GM06990 (cell line): ENCODE data around the gene EXOC7.
"Not testable (repeated sequence)": the region's sequence is repeated elsewhere in the genome, so short reads cannot be mapped to it uniquely, and the experiment has no call there.

ENCODE experiments used
- DNase-seq: peaks from one replicate; pipeline ENCODE4 v3.0.0-alpha.2; 2011; ENCODE audit not compliant: insufficient read length; ENCODE audit errors: extremely low read depth
- H3K27me3 ChIP-seq: replicated peaks from 2 replicates; pipeline ENCODE4 v1.6.0; 2011; ENCODE audit warnings: low read length; ENCODE audit not compliant: control insufficient read depth, insufficient read depth
- H3K36me3 ChIP-seq: 2 replicates; pipeline ENCODE4 v1.5.1; 2011; ENCODE audit warnings: low read length; ENCODE audit not compliant: control insufficient read depth, insufficient read depth
- H3K4me3 ChIP-seq: replicated peaks from 2 replicates; pipeline ENCODE4 v1.5.1; 2011; ENCODE audit warnings: low read depth, mild to moderate bottlenecking, control low read depth, low read length
- CTCF ChIP-seq: IDR thresholded peaks from 2 replicates; pipeline ENCODE4 v1.5.1; 2011; ENCODE audit warnings: low read length, control low read depth, mild to moderate bottlenecking, inconsistent platforms; ENCODE audit not compliant: insufficient read depth, poor library complexity, severe bottlenecking

The EXOC7 gene

GRCh38 chr17:76046064-76046463 is 57.5 kb downstream of the EXOC7 start:
- TF ChIP-seq CTCF: no peak
- no peak overlapping the region for H3K4me3 ChIP-seq
- H3K27me3 ChIP-seq: no peaks in the 10 kb centered on the region
- no peak for DNase-seq
- peaks cover 50% of the 10 kb centered on the region for H3K36me3 ChIP-seq

- not testable (repeated sequence) for H3K4me3 ChIP-seq, DNase-seq, H3K27me3 ChIP-seq
- H3K36me3 ChIP-seq: peaks cover 54% of the 10 kb centered on the region
Observed at GRCh38 chr17:76044475-76045007, 59.0 kb downstream of the EXOC7 start.

GRCh38 chr17:76042868-76043267 is 60.7 kb downstream of the EXOC7 start:
- not testable (repeated sequence) for H3K27me3 ChIP-seq, H3K4me3 ChIP-seq, DNase-seq
- H3K36me3 ChIP-seq: peaks cover 50% of the 10 kb centered on the region

DNA sequence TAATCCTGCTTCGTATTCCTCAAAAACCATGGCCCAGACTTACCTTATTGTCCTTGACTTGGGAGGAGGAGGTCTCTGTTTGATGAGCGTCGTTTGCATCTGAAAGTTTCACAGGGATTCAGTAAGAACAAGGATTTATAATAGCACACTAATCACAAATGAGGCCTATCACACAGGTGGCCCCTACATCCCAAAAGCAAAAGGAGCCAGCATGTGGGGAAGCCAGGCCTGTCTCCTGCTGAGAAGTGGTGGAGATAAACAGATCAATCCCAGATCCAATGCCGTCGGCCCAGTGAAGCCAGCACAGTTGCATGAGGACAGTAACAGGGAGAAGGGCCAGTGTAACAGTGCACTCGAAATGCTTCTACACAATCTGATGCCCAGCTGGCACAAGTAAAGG is 63.2 kb downstream of the EXOC7 start:
- Histone ChIP-seq H3K4me3 (no peak overlapping the region), H3K36me3 (peaks cover 41% of the 10 kb centered on the region), H3K27me3 (no peaks in the 10 kb centered on the region)
- TF ChIP-seq CTCF: no peak
- DNase-seq: no peak

- Histone ChIP-seq H3K27me3 (no peaks in the 10 kb centered on the region), H3K4me3 (no peak overlapping the region), H3K36me3 (peaks cover 36% of the 10 kb centered on the region)
- no peak for TF ChIP-seq CTCF
- no peak for DNase-seq
Observed at GRCh38 chr17:76039121-76039520, 64.5 kb downstream of the EXOC7 start.

DNA sequence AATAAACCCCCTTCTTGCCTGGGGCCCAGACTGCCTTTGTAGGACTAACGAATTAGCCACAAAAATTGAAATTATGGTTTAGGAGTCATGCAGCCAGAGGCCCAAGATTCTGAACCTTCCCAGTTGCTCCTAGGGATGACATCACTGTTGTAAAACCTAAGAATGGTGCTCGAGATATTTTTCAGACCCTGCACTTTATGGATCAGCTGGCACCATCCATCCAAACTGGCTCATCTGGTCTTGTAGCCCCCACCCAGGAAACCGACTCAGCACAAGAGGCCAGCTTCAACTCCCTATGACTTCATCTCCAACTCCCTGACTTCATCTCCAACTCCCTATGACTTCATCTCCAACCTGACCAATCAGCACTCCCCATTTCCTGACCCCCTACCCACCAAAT is 65.5 kb downstream of the EXOC7 start:
- TF ChIP-seq CTCF: no peak
- no peak for DNase-seq
- H3K27me3 ChIP-seq: no peaks in the 10 kb centered on the region
- no peak overlapping the region for H3K4me3 ChIP-seq
- peaks cover 27% of the 10 kb centered on the region for H3K36me3 ChIP-seq
